ENCODE results near the gene MEIG1. TPM values are rescaled to one million over a fixed set of nuclear protein-coding genes. Genes with fewer than 3 reads are reported as not detected.

The MEIG1 gene
- polyA plus RNA-seq (2011; rRNA removed), result 0.79 and 1.1 TPM in 2 replicates
- 0.19 TPM in 1 of 2 replicates, not detected in the other for polyA plus RNA-seq (2012; cell fraction: cytosol; rRNA removed)
- 0.22 TPM in 1 of 2 replicates, not detected in the other for polyA plus RNA-seq (2012; cell fraction: nucleus; rRNA removed)
- polyA plus RNA-seq (2017; fragmentation: RNase III; extraction: RNeasy Plus Mini Kit Qiagen cat#74134 plus additional on column Dnase treatment), result 0.41 to 1.9 TPM (median 0.66 TPM) in 3 replicates
- not detected in 2 replicates for polyA minus RNA-seq (2011; rRNA and poly(A)+ RNA removed)

- Histone ChIP-seq H3K9me3 (no peaks in the 10 kb centered on the region), H3K4me3 (peak within 1 kb of the TSS; percentile 56), H3K27ac (peak within 1 kb of the TSS; percentile 88 to 97), H3K4me1 (peaks cover 5% of the 10 kb centered on the region; the same call in 1 of the 3 replicates), H3K4me2 (peak within 1 kb of the TSS; percentile 61)
- no peak for FAIRE-seq
- peak; percentile 96 for ATAC-seq
- WGBS (ENCODE audit: missing lambda C conversion rate), result 4% methylated on average over 32 of the region's 60 CpGs
- POLR2A ChIA-PET, result interaction anchor here (0.6 to 2.0 kb wide), 15 partner anchors 9 to 562 kb away, joined by 3 to 22 read pairs (median 4); partner anchors contain the start of genes CDNF, HSPA14, MSANTD7 and NMT2
- DNase-seq (ENCODE audit: low read depth in 1 of 2, low spot score in 1 of 2), result peak; percentile 95 to 96
- CTCF ChIA-PET, result interaction anchor here (0.5 to 1.4 kb wide), 4 partner anchors 12 to 273 kb away, joined by 3 to 5 read pairs (median 4); partner anchors contain the start of gene SUV39H2
- TF ChIP-seq HEYL (CRISPR knock-in tag; IDR thresholded peaks at IDR 0.05) (no peak), BHLHE40 (IDR thresholded peaks at IDR 0.05; ENCODE audit: low read depth, low read length) (no peak), HES2 (IDR thresholded peaks at IDR 0.05) (no peak), KDM1A (IDR thresholded peaks at IDR 0.05; ENCODE audit: low read depth) (no peak), USF2 (IDR thresholded peaks at IDR 0.05) (no peak), POLR2AphosphoS2 (conservative IDR thresholded peaks at IDR 0.05; ENCODE audit: low read length) (no peak), PHF8 (IDR thresholded peaks at IDR 0.05; ENCODE audit: borderline replicate concordance, low read depth) (peak; percentile 82; the same call in 1 of the 2 replicates), FOXS1 (CRISPR knock-in tag; IDR thresholded peaks at IDR 0.05) (no peak), HOXA7 (CRISPR knock-in tag; IDR thresholded peaks at IDR 0.05) (no peak), CEBPB (IDR thresholded peaks at IDR 0.05) (no peak), CHD2 (IDR thresholded peaks at IDR 0.05; ENCODE audit: low read length, partially characterized antibody) (peak; percentile 55), NFE2L2 (conservative IDR thresholded peaks at IDR 0.05; ENCODE audit: low read length) (no peak), JUN (IDR thresholded peaks at IDR 0.05) (peak; percentile 80 to 90), HDAC2 (IDR thresholded peaks at IDR 0.05) (no peak), RCOR1 (IDR thresholded peaks at IDR 0.05; ENCODE audit: low read depth, low read length) (no peak), TFCP2L1 (CRISPR knock-in tag; IDR thresholded peaks at IDR 0.05) (no peak), MAX (IDR thresholded peaks at IDR 0.05) (peak; percentile 72), ZC3H11A (IDR thresholded peaks at IDR 0.05) (peak; percentile 16; the same call in 1 of the 2 replicates), KDM5A (IDR thresholded peaks at IDR 0.05) (peak; percentile 73; the same call in 1 of the 2 replicates), MAZ (IDR thresholded peaks at IDR 0.05; ENCODE audit: borderline replicate concordance, low read depth, low read length) (no peak), EP300 (IDR thresholded peaks at IDR 0.05) (no peak), FOSL2 (IDR thresholded peaks at IDR 0.05) (no peak), FOSL2 (CRISPR knock-in tag; IDR thresholded peaks at IDR 0.05) (no peak), NPAS2 (CRISPR knock-in tag; IDR thresholded peaks at IDR 0.05; ENCODE audit: borderline replicate concordance) (no peak), ZNF302 (CRISPR knock-in tag; IDR thresholded peaks at IDR 0.05) (no peak), CBX2 (IDR thresholded peaks at IDR 0.05; ENCODE audit: borderline replicate concordance, low read depth) (no peak), HOXB13 (CRISPR knock-in tag; IDR thresholded peaks at IDR 0.05; ENCODE audit: low read depth) (peak; percentile 54; the same call in 1 of the 2 replicates), RAD21 (conservative IDR thresholded peaks at IDR 0.05 in 1 of 2, IDR thresholded peaks at IDR 0.05 in 1 of 2) (no peak), ZSCAN20 (CRISPR knock-in tag; IDR thresholded peaks at IDR 0.05) (no peak), HMGXB4 (CRISPR knock-in tag; IDR thresholded peaks at IDR 0.05; ENCODE audit: borderline replicate concordance) (peak; percentile 31; the same call in 1 of the 2 replicates), EHMT2 (IDR thresholded peaks at IDR 0.05; ENCODE audit: low read depth) (no peak), TP53 (CRISPR knock-in tag; IDR thresholded peaks at IDR 0.05) (no peak), PBX3 (IDR thresholded peaks at IDR 0.05) (no peak), ZFP36 (IDR thresholded peaks at IDR 0.05; ENCODE audit: borderline replicate concordance, partially characterized antibody) (no peak), ATOH8 (CRISPR knock-in tag; IDR thresholded peaks at IDR 0.05; ENCODE audit: low read depth) (no peak)
These were observed at the start of gene MEIG1 for GRCh38 chr10:14959221-14960057. Gene MEIG1 (plus strand): TSS chr10:14959388. CDS start chr10:14966469, 7,081 bp downstream.
